ENCODE results near the gene GPN1. TPM values are rescaled to one million over a fixed set of nuclear protein-coding genes. Genes with fewer than 3 reads are reported as not detected.
"Not testable (repeated sequence)": the region's sequence is repeated elsewhere in the genome, so short reads cannot be mapped to it uniquely, and the experiment has no call there.

The GPN1 gene
- total and polyA plus RNA-seq, 7 donors = 24.2 to 57.1 (median 27.8) TPM

DNA sequence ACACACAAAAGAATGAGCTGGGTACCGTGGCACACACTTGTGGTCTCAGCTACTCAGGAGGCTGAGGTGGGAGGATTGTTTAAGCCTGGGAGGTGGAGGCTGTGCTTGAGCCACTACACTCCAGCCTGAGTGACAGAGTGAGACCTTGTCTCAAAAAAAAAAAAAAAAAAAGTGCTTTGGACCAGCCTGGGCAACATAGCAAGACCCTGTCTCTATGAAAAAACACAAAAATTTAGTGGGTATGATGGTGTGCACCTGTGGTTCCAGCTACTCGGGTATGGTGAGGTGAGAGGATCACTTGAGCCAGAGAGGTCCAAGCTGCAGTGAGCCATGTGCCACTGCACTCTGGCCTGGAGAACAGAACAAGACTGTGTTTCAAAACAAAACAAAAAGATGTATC, 35.6 kb upstream of the GPN1 start:
- H3K4me1 ChIP-seq = no peaks in the 10 kb centered on the region
- no peak for ATAC-seq
- DNase-seq = no peak
- peaks cover 7% of the 10 kb centered on the region for H3K9me3 ChIP-seq
- no peaks in the 10 kb centered on the region for H3K27me3 ChIP-seq (ENCODE audit: insufficient read depth in 3 of 3, low read length in 2 of 3)
- TF ChIP-seq, protein P1, sequence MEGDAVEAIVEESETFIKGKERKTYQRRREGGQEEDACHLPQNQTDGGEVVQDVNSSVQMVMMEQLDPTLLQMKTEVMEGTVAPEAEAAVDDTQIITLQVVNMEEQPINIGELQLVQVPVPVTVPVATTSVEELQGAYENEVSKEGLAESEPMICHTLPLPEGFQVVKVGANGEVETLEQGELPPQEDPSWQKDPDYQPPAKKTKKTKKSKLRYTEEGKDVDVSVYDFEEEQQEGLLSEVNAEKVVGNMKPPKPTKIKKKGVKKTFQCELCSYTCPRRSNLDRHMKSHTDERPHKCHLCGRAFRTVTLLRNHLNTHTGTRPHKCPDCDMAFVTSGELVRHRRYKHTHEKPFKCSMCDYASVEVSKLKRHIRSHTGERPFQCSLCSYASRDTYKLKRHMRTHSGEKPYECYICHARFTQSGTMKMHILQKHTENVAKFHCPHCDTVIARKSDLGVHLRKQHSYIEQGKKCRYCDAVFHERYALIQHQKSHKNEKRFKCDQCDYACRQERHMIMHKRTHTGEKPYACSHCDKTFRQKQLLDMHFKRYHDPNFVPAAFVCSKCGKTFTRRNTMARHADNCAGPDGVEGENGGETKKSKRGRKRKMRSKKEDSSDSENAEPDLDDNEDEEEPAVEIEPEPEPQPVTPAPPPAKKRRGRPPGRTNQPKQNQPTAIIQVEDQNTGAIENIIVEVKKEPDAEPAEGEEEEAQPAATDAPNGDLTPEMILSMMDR (IDR thresholded peaks at IDR 0.05) = no peak
- no peak overlapping the region for H3K4me3 ChIP-seq
- no peak overlapping the region for H3K27ac ChIP-seq
- H3K36me3 ChIP-seq (ENCODE audit: insufficient read depth in 1 of 2, low read depth in 1 of 2) = no peaks in the 10 kb centered on the region
- intact Hi-C loops (cut with DNase I) = no loop called here
- WGBS, 3 donors = 97 to 100% (median 100%) methylated on average over 2 of the region's 2 CpGs

GRCh38 chr2:27594020-27594703, 34.7 kb upstream of the GPN1 start:
- intact Hi-C loops (cut with DNase I); DNase-seq; H3K36me3 ChIP-seq (ENCODE audit: insufficient read depth in 1 of 2, low read depth in 1 of 2); H3K27me3 ChIP-seq (ENCODE audit: insufficient read depth in 3 of 3, low read length in 2 of 3); H3K4me3 ChIP-seq; H3K9me3 ChIP-seq; ATAC-seq; H3K27ac ChIP-seq; H3K4me1 ChIP-seq: not testable (repeated sequence)
- WGBS, 3 donors = 98 to 99% (median 98%) methylated on average over 45 of the region's 45 CpGs

DNA sequence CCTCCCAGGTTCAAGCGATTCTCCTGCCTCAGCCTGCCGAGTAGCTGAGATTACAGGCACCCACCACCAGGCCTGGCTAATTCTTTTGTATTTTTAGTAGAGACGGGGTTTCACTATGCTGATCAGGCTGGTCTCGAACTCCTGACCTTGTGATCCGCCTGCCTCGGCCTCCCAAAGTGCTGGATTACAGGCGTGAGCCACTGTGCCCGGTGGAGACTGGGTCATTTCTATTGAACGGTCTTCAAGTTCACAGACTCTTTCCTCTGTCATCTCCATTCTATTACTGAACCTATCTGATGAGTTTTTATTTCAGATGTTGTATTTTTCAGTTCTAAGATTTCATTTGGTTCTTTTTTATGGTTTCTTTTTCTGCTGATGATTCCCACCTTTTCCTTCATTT, 33.4 kb upstream of the GPN1 start:
- H3K4me3 ChIP-seq; H3K27ac ChIP-seq; intact Hi-C loops (cut with DNase I); ATAC-seq; H3K4me1 ChIP-seq; H3K9me3 ChIP-seq; DNase-seq; H3K27me3 ChIP-seq (ENCODE audit: insufficient read depth in 3 of 3, low read length in 2 of 3): not testable (repeated sequence)
- WGBS, 3 donors = 97 to 99% (median 99%) methylated on average over 9 of the region's 9 CpGs
- H3K36me3 ChIP-seq (ENCODE audit: insufficient read depth in 1 of 2, low read depth in 1 of 2) = peaks cover 4 to 15% of the 10 kb centered on the region in 2 donors

DNA sequence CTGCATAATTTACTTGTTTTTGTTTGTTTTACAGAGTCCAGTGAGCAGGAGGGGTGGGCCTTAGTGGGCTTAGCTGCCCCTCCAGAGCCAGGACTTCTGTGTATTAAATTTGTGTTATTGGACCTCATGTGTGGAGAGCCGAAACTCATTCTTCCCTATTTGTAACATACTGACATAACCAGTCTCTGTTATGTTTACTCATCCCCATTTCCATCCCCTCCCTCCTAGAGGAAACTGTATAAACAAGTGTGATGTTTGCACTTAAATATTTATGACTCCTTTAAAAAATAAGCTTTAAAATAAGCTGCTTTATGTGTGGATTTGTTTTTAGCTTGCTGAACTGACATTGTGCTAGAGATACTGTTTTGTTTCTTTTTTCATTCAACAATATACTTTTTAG, 32.2 kb upstream of the GPN1 start:
- TF ChIP-seq, protein P1 (IDR thresholded peaks at IDR 0.05) = no peak
- H3K4me3 ChIP-seq = no peak overlapping the region
- ATAC-seq = no peak
- H3K9me3 ChIP-seq = peaks cover 7% of the 10 kb centered on the region
- no peak overlapping the region for H3K27ac ChIP-seq
- WGBS, 3 donors = 96 to 100% (median 97%) methylated on average over 1 of the region's 1 CpG
- intact Hi-C loops (cut with DNase I) = no loop called here
- no peaks in the 10 kb centered on the region for H3K4me1 ChIP-seq
- H3K36me3 ChIP-seq (ENCODE audit: insufficient read depth in 1 of 2, low read depth in 1 of 2) = peaks cover 4 to 27% of the 10 kb centered on the region in 2 donors
- DNase-seq = no peak
- H3K27me3 ChIP-seq (ENCODE audit: insufficient read depth in 3 of 3, low read length in 2 of 3) = no peaks in the 10 kb centered on the region

DNA sequence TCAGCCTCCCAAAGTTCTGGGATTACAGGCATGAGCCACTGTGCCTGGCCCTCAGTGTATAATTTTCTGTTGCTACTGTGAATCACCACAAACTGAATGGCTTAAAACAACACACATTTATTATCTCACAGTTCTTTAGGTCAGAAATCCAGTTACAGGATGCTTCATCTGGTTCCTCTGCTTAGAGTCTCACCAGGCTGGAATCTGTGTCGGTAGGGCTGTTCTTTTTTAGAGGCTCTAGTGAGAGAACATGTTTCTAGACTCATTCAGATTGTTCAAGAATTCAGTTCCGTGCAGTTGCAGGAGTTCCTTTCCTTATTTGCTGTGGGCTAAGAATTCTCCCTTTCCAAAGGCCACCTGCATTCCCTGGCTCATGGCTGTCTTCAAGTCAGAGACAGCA, 22.2 kb upstream of the GPN1 start:
- no peaks in the 10 kb centered on the region for H3K4me1 ChIP-seq
- peaks cover 11 to 81% of the 10 kb centered on the region in 2 donors for H3K36me3 ChIP-seq (ENCODE audit: insufficient read depth in 1 of 2, low read depth in 1 of 2)
- H3K9me3 ChIP-seq = no peaks in the 10 kb centered on the region
- DNase-seq (no peak), ATAC-seq (no peak)
- no peak overlapping the region for H3K27ac ChIP-seq
- WGBS, 3 donors = 87 to 95% (median 92%) methylated on average over 2 of the region's 2 CpGs
- TF ChIP-seq, protein P1 (IDR thresholded peaks at IDR 0.05) = no peak
- intact Hi-C loops (cut with DNase I) = no loop called here
- no peaks in the 10 kb centered on the region for H3K27me3 ChIP-seq (ENCODE audit: insufficient read depth in 3 of 3, low read length in 2 of 3)
- H3K4me3 ChIP-seq = no peak overlapping the region

- Histone ChIP-seq H3K9me3 (no peaks in the 10 kb centered on the region), H3K27me3 (ENCODE audit: insufficient read depth in 3 of 3, low read length in 2 of 3) (no peaks in the 10 kb centered on the region), H3K4me1 (no peaks in the 10 kb centered on the region), H3K36me3 (ENCODE audit: insufficient read depth in 1 of 2, low read depth in 1 of 2) (peaks cover 4 to 64% of the 10 kb centered on the region in 2 donors), H3K4me3 (no peak overlapping the region), H3K27ac (no peak overlapping the region)
- 98 to 100% (median 99%) methylated on average over 2 of the region's 2 CpGs for WGBS, 3 donors
- TF ChIP-seq, protein P1 (IDR thresholded peaks at IDR 0.05) = no peak
- DNase-seq (no peak), ATAC-seq (no peak)
- intact Hi-C loops (cut with DNase I) = no loop called here
Observed at GRCh38 chr2:27613985-27614384, 14.9 kb upstream of the GPN1 start.
